Activated T-cell treated with anti-CD3 and anti-CD28 coated beads for 1 hour (primary cell): Measurements from ENCODE around the gene RPS6KB1.
"Not testable (repeated sequence)": the region's sequence is repeated elsewhere in the genome, so short reads cannot be mapped to it uniquely, and the experiment has no call there.

Source experiments
- DNase-seq: peaks from one replicate; pipeline ENCODE4 v3.0.0-alpha.2; 2020; ENCODE audit warnings: low read depth

The RPS6KB1 gene

DNA sequence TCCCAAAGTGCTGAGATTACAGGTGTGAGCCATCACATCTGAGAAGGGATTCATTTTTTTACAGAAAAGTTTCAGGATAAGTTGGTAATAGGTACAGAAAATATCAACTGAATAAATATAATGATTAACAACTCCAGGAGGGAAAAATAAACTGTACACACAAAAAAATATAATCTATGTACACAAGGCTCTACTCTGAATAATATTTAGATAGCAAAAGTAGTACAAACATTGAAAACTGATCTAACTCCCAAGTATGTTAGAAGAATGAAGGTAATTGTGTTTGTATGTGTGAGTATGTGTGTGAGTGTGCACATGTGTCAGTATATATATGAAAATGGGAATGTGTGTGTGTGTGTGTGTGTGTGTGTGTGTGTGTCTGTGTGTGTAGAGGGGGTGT is 20.6 kb upstream of the RPS6KB1 start:
- DNase-seq = no peak

- not testable (repeated sequence) for DNase-seq
These were observed 19.5 kb upstream of the RPS6KB1 start for GRCh38 chr17:59873414-59873813.

GRCh38 chr17:59874376-59874775 is 18.5 kb upstream of the RPS6KB1 start:
- no peak for DNase-seq

DNA sequence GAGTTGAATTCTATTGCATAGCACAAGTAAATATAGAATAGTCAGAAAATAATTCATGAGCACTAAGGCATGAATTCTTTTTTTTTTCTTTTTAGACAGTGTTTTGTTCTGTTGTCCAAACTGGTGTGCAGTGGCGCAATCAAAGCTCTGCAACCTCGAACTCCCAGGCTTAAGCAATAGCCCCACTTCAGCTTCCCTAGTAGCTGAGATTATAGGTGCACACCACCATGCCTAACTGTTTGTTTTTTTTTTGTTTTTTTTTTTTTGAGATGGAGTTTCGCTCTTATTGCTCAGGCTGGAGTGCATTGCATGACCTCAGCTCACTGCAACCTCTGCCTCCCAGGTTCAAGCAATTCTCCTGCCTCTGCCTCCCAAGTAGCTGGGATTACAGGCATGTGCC is 16.8 kb upstream of the RPS6KB1 start:
- DNase-seq = no peak

DNA sequence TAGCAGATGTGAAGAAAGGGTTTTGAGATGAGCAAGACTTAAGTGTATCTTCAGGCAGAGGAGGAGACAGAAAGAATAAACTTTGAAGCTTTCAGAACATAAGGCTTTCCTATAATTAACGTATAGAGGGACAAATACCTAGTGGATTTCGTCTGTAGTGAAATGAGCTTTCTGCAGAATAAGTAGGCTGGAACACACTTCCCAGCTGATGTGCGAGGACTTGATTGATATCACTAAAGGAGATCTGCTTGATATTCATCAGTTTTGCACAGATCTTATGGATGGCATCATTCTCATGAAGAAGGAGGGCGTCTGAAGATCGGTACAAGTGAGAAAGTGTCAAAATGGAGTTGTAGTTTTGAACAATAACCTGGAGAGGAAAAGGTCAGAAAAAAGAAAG is 15.0 kb upstream of the RPS6KB1 start:
- DNase-seq = no peak

DNA sequence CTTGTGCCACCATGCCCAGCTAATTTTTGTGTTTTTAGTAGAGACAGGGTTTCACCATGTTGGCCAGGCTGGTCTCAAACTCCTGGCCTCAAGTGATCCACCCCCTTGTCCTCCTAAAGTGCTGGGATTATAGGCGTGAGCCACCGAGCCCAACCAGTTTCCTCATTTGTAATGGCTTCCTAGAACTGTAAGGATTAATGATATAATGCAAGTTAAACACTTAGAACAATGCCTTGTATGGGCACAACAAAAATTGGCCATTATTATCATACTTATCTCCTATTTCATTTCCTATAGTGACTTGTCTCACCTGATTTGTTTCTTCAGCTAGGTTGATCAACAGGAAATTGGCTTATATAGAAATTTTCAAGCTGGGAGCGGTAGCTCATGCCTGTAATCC is 14.3 kb upstream of the RPS6KB1 start:
- no peak for DNase-seq

GRCh38 chr17:59884861-59885260 is 8.1 kb upstream of the RPS6KB1 start:
- DNase-seq = no peak

DNA sequence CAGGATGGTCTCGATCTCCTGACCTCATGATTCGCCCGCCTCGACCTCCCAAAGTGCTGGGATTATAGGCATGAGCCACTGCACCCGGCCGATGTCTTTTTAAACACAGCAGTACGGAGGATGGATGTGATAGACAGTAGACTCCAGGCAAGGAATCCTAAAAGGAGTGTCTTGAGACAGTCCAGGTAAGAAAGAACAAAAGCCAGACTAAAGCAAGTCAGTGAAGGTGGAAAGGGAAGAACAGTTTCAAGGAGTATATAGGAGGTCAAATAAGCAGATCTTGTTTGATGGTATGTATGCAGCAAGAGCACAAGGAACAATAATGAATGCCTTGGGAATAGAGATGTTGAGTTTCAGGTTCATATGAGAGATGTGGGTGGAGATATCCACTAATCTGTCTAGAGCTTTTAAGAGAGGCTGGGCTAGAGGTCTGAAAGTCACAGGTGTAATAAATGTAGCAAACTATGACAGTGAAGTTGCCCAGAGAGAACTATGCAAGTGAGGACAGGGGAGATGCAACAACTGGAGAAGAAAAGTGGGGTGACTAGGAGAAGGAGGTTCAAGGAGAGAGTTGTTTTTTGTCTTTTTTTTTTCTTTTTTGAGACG is 4.7 kb upstream of the RPS6KB1 start:
- DNase-seq = no peak

GRCh38 chr17:59890720-59891119 is 2.2 kb upstream of the RPS6KB1 start:
- no peak for DNase-seq

DNA sequence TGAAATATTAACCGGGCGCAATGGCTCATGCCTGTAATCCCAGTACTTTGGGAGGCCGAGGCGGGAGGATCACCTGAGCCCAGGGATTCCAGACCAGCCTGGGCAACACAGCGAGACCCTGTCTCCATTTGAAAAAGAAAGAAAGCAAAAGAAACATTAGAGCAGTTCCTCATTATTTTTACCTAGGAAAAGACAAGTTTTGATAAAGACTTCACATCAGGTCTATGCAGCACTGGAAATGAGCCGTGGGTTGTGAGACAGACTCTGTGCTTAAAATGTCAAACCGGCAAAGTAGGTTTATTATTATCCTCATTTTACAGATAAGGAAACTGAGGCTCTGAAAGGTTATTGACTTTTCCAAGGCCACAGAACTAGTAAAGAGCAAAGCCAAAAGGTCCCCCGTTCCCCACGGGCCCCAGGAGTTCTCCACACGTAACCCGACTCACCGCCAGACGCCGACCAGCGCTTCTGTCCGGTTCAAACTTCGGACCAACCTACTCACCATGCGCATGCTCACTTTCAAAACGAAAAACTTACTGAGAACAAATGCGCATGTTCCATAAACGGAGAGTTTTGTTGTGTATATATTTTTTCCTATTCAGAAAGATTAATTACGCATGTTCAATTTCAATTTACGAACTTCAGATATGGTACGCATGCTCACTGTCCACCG is 534 bp upstream of the RPS6KB1 start:
- no peak for DNase-seq

- DNase-seq = no peak
These were observed 767 bp downstream of the RPS6KB1 start for GRCh38 chr17:59893676-59894100.

GRCh38 chr17:59897090-59897489 is 4.2 kb downstream of the RPS6KB1 start:
- DNase-seq = no peak

GRCh38 chr17:59899099-59899498 is 6.2 kb downstream of the RPS6KB1 start:
- no peak for DNase-seq

GRCh38 chr17:59901604-59902003 is 8.7 kb downstream of the RPS6KB1 start:
- DNase-seq = no peak

- DNase-seq = no peak
These were observed 10.5 kb downstream of the RPS6KB1 start for GRCh38 chr17:59903455-59903854.

DNA sequence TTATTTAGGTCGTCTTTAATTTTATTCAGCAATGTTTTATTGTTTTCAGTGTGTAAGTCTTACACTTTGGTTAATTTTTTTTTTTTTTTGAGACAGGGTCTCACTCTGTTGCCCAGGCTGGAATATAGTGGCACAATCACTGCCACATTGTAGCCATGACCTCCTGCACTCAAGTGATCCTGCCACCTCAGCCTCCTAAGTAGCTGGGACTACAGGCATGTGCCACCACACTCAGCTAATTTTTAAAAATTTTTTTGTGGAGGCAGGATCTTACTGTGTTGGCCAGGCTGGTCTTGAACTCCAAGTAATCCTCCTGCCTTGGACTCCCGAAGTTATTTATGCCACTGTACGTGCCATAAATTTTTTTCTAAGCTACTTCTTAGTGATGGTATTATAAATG is 14.5 kb downstream of the RPS6KB1 start:
- no peak for DNase-seq

GRCh38 chr17:59914274-59914854 is 21.4 kb downstream of the RPS6KB1 start:
- DNase-seq = no peak

DNA sequence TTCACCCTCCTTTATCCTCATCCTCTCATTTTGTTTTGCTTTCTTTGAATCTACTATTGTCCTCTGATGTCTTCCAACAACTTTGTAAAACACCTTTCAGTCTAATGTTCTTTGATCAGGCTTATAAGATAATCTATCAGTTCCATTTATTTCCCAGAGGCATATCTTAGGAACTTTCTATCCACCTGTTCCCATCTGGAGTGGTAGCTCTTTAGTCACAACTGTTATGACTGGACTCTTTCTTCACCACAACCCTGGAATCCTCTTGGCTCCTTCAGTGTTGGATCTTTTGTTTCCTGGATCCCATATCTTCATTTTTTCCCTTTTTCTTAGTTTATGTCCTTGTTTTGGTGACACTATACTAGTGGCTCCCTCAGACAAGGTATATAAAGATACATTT is 23.5 kb downstream of the RPS6KB1 start:
- DNase-seq = no peak

- not testable (repeated sequence) for DNase-seq
These were observed 27.7 kb downstream of the RPS6KB1 start for GRCh38 chr17:59920637-59921036.

DNA sequence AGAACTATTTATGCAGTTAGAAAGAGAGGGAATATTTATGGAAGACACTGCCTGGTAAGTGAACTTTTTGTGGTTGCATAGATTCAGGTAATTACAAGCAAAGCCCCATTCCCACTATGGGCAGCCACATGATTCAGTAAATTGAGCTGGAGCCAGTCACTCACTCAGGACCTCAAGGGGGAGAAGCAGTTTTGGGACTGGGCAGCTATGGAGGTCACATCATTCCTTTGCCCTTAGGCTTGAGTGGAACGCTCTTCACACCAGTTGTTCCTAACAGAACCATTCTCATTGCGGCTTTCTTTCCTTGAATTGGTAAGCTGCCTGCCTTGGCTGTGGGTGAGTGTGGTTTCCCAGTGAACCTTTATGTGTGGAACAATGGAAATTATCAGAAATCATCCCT is 37.2 kb downstream of the RPS6KB1 start:
- not testable (repeated sequence) for DNase-seq

GRCh38 chr17:59930768-59931167 is 37.8 kb downstream of the RPS6KB1 start:
- DNase-seq = not testable (repeated sequence)

DNA sequence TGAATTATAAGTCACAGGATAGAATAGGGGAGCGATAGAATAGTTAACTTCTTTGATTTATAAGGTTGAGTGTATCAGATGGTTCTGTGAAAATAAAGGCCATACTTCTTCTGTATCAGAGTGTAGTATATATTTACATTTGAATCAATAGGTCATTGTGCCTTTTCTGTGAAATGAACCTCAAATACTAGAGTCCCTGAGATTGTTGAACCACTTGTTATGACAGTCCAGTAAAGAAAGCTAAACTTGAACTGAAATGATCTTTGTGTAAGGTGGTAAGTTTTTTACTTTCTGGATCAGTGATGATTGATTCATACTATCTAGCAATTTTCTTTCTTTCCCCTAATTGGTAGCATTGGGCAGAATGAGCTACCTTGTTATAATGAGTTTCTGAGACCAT is 40.4 kb downstream of the RPS6KB1 start:
- DNase-seq = not testable (repeated sequence)

DNA sequence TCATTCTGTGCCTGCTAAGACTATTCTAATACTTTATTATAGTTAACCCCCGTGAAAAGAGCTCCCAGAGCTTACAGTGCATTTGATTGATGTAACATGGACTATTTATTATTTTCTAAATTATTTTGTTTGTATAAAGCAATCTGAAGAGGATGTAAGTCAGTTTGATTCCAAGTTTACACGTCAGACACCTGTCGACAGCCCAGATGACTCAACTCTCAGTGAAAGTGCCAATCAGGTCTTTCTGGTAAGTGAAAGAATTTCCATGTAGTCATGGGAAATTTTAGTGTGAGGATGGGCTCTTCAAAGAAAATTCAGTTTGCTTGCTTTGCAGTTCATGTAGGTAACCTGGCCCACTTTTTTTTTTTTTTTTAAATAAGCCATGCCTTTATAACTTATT is 47.8 kb downstream of the RPS6KB1 start:
- DNase-seq = not testable (repeated sequence)

DNA sequence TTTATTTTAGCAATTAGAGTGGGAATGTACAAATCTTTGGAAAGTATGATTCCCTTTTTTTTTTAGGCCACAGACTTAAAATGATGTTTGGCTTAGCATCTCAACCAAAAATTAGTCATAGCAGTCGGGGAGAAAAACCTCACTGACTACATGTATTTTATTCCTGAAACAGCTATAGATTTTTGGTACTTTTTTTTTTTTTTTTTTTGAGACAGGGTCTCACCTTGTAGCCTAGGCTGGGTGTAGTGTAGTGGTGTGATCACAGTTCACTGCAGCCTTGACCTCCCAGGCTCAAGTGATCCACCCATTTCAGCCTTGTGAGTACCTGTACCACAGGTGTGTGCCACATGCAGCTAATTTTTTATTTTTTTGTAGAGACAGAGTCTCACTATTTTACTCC is 48.2 kb downstream of the RPS6KB1 start:
- DNase-seq = no peak
